Astrocyte of the cerebellum (primary cell): ENCODE data around the gene NT5DC3.

Source experiments
- DNase-seq: peaks from one replicate; pipeline ENCODE4 v3.0.0-alpha.2; 2011; ENCODE audit warnings: low read depth
- H3K4me3 ChIP-seq: 2 replicates; pipeline ENCODE4 v1.5.1; 2011; ENCODE audit warnings: mild to moderate bottlenecking, low read depth, low read length, moderate library complexity
- CTCF ChIP-seq: IDR thresholded peaks from 2 replicates; pipeline ENCODE4 v1.5.1; 2012; ENCODE audit warnings: low read length, low read depth, moderate library complexity, mild to moderate bottlenecking; ENCODE audit errors: missing control alignments
- in situ Hi-C: cut with HindIII; loops from 2 replicates; pipeline ENCODE4 v1.10.0; 2017; ENCODE audit warnings: low sequenced_read_pairs

The NT5DC3 gene

DNA sequence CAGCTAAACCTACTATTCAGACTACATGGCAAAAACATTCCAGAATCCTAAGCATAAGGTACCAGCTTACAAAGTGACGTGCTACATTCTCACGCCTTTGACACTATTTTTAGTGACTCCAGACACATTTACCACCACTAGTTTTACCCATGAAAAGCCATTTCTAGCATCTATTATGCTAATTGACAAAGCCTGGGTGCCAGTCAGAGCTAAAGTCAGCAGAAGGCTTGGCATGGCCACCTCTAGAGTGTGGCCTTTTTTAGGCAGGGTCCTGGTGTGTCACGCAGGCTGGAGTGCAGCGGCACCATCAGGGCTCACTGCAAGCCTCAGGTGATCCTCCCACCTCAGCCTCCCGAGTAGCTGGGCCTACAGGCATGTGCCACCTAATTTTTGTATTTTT, 75.7 kb downstream of the NT5DC3 start:
- DNase-seq = no peak
- no peak overlapping the region for H3K4me3 ChIP-seq
- in situ Hi-C loops = no loop called here
- TF ChIP-seq CTCF = no peak

- in situ Hi-C loops = no loop called here
- DNase-seq = no peak
- no peak for TF ChIP-seq CTCF
- H3K4me3 ChIP-seq = no peak overlapping the region
These were observed 78.6 kb downstream of the NT5DC3 start for GRCh38 chr12:103762473-103762872.

GRCh38 chr12:103758310-103759089, 82.5 kb downstream of the NT5DC3 start:
- in situ Hi-C loops = no loop called here
- no peak for DNase-seq
- TF ChIP-seq CTCF = no peak
- H3K4me3 ChIP-seq = no peak overlapping the region

- TF ChIP-seq CTCF = no peak
- in situ Hi-C loops = no loop called here
- no peak for DNase-seq
- no peak overlapping the region for H3K4me3 ChIP-seq
These were observed 83.8 kb downstream of the NT5DC3 start for GRCh38 chr12:103757248-103757647.

DNA sequence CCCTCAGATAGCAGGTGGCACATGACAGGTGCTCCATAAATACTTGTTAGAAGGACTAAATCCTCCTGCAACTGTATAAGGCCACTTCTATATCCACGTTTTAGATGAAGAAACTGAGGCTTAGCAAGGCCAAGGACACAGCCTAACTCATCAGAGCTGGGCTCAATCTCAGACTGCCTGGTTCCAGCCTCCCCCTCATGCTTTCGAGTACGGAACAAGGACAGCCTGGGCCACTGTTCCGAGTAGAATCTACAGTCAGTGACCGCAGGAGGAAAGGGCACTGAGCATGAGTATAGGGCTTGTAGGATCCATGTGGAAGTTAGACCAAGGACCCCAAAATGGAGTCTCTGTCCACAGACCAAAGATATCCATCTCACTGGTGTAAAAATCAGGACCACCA, 84.6 kb downstream of the NT5DC3 start:
- no peak overlapping the region for H3K4me3 ChIP-seq
- in situ Hi-C loops = no loop called here
- TF ChIP-seq CTCF = no peak
- DNase-seq = no peak

GRCh38 chr12:103755425-103755824, 85.6 kb downstream of the NT5DC3 start:
- DNase-seq = no peak
- in situ Hi-C loops = no loop called here
- TF ChIP-seq CTCF = no peak
- no peak overlapping the region for H3K4me3 ChIP-seq
